Endothelial cell of umbilical vein (primary cell): ENCODE measurements around the gene EME2.

Source experiments
- EZH2 ChIP-seq: IDR thresholded peaks from 2 replicates; pipeline ENCODE4 v1.6.1; 2012; ENCODE audit warnings: borderline replicate concordance, low read depth, mild to moderate bottlenecking, moderate library complexity, low read length, inconsistent platforms; ENCODE audit not compliant: severe bottlenecking
- JUN ChIP-seq: IDR thresholded peaks from 2 replicates; pipeline ENCODE4 v1.6.1; 2011; ENCODE audit warnings: borderline replicate concordance, low read depth; ENCODE audit not compliant: insufficient read length, insufficient read depth
- POLR2A ChIP-seq: IDR thresholded peaks from 2 replicates; pipeline ENCODE4 v1.6.1; 2012; ENCODE audit warnings: low read depth, mild to moderate bottlenecking, control low read depth, low read length
- TF ChIP-seq, protein P1 (sequence below), 2 donors: IDR thresholded peaks; 1 replicate in 1 of 2; 2 replicates in 1 of 2; pipeline ENCODE4 v1.5.1; 2011; ENCODE audit warnings: low read length in 2 of 2, mild to moderate bottlenecking in 2 of 2, moderate library complexity in 2 of 2, control low read depth in 1 of 2, inconsistent platforms in 1 of 2, low read depth in 1 of 2; ENCODE audit not compliant: insufficient read depth in 1 of 2; ENCODE audit errors: extremely low read depth in 1 of 2

DNA sequence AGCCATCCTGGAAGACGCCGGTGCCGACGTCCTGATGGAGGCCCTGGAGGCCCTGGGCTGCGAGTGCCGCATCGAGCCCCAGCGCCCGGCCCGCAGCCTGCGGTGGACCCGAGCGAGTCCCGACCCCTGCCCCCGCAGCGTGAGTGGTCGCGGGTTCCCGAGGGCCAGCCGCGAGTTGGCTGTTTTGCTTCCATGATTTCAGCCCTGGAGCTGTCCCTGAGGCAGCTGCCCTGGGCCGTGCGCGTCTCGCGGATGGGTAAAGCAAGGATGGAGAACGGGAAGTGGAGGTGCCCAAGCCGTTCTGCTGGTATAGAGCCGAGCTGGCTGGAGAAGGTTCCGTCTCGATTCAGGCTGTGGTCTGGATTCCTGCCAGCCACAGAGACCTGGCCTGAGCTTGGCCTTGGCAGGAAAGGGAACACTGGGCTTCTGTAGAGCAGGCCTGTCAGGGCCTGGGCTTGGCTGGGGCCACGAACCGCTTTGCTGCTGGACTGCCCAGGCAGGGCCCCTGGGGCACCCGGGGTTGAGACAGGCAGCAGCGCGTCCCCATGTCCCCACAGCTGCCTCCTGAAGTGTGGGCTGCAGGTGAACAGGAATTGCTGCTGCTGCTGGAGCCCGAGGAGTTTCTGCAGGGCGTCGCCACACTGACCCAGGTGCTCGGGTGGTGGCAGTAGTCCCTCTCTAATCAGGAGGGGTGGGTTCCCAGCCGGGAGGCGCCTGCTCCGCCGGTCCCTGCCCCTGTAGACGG lies 1.3 kb downstream of the EME2 start:
- TF ChIP-seq, protein P1, sequence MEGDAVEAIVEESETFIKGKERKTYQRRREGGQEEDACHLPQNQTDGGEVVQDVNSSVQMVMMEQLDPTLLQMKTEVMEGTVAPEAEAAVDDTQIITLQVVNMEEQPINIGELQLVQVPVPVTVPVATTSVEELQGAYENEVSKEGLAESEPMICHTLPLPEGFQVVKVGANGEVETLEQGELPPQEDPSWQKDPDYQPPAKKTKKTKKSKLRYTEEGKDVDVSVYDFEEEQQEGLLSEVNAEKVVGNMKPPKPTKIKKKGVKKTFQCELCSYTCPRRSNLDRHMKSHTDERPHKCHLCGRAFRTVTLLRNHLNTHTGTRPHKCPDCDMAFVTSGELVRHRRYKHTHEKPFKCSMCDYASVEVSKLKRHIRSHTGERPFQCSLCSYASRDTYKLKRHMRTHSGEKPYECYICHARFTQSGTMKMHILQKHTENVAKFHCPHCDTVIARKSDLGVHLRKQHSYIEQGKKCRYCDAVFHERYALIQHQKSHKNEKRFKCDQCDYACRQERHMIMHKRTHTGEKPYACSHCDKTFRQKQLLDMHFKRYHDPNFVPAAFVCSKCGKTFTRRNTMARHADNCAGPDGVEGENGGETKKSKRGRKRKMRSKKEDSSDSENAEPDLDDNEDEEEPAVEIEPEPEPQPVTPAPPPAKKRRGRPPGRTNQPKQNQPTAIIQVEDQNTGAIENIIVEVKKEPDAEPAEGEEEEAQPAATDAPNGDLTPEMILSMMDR (IDR thresholded peaks at IDR 0.05; ENCODE audit: extremely low read depth in 1 of 2, insufficient read depth in 1 of 2, low read depth in 1 of 2, low read length in 2 of 2), result no peak
- TF ChIP-seq POLR2A (no peak), JUN (no peak), EZH2 (no peak)
